Putamen (tissue), 1 donor: ENCODE results near the gene MLKL.
"Not testable (repeated sequence)": the region's sequence is repeated elsewhere in the genome, so short reads cannot be mapped to it uniquely, and the experiment has no call there.

ENCODE experiments used
- DNase-seq: peaks from one replicate; pipeline ENCODE4 v3.0.0-alpha.2; 2016; ENCODE audit warnings: low spot score

Gene MLKL

GRCh38 chr16:74732707-74733350, 32.2 kb upstream of the MLKL start:
- DNase-seq = no peak

DNA sequence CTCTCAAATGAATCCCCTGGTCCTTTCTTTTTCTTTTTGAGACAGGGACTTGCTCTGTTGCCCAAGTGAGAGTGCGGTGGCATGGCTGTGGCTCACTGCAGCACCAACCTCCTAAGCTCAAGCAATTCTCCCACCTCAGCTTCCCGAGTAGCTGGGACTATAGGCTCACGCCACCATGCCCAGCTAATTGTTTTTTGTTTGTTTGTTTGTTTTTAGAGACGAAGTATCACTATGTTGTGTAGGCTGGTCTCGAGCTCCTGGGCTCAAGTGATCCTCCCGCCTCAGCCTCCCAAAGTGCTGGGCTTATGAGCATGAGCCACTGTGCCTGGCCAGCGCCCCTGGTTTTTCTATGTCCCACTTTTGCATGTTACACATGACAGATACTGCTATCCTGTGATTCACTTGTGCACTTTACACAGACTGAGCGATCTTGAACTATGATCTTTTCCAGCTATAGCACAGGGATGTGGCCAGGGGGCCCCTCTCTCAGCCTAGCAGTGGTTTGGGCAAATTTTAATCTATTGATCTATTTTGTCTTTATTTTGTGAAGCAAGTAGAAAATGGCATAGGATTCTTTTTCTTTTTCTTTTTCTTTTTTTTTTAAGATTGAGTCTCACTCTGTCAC, 31.3 kb upstream of the MLKL start:
- no peak for DNase-seq

- no peak for DNase-seq
Observed at GRCh38 chr16:74729783-74730683, 29.4 kb upstream of the MLKL start.

GRCh38 chr16:74727903-74728302, 27.2 kb upstream of the MLKL start:
- no peak for DNase-seq

DNA sequence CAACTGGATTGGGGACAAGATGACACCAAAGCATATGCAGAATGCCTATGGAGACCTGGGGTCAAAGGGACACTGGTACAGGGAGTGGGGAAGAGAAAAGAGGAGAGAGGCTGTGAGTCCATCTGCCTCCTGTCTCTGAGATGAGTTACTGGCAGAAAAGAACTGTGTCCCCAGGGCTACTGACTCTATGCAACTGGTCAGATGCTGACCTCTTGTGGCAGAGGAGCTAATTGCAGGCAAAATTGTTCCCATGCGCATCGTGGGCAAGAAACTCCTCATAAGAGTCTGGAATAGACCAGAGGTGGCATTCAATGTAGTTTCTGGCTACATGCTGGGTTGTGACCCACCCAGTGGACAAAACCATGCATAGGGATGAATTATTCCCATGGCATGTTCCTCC, 26.1 kb upstream of the MLKL start:
- no peak for DNase-seq

GRCh38 chr16:74725651-74726455, 25.2 kb upstream of the MLKL start:
- no peak for DNase-seq

GRCh38 chr16:74724820-74725549, 24.3 kb upstream of the MLKL start:
- peak; percentile 97 for DNase-seq

DNA sequence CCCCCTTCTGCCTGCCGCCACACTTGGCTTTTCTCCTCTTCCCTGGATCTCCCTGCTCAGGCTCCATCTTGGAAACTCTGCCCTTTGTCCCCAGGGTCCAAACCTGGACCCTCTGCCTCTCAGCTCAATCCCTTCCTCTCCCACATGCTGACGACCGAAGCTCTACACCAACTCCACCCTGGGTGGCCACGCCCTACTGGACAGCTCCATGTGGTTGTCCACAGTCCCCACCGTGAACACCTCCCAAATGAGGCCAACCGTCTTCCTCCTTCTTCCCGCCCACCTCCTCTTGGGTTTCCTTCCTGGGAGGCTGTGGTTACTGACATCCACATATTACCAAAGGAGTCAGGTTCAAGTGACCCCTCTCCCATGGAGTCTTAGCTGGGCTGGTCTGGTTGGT, 22.6 kb upstream of the MLKL start:
- no peak for DNase-seq

GRCh38 chr16:74722156-74722555, 21.5 kb upstream of the MLKL start:
- DNase-seq = not testable (repeated sequence)

GRCh38 chr16:74721716-74722115, 21.1 kb upstream of the MLKL start:
- no peak for DNase-seq

DNA sequence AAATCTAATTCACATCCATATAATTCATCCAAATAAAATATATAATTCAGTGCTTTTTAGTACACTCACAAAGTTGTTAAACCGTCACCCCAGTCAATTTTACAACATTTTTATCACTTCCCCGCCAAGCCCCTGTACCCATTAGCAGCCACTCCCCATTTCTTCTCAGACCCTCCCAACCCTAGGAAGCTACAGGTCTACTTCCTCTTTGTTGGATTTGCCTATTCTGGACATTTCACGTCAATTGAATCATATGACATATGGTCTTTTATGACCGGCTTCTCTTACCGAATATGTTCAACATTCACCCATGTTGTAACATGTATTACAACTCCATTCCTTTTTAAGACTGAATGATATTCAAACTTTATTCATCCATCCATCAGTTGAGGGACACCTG, 19.9 kb upstream of the MLKL start:
- DNase-seq = no peak

DNA sequence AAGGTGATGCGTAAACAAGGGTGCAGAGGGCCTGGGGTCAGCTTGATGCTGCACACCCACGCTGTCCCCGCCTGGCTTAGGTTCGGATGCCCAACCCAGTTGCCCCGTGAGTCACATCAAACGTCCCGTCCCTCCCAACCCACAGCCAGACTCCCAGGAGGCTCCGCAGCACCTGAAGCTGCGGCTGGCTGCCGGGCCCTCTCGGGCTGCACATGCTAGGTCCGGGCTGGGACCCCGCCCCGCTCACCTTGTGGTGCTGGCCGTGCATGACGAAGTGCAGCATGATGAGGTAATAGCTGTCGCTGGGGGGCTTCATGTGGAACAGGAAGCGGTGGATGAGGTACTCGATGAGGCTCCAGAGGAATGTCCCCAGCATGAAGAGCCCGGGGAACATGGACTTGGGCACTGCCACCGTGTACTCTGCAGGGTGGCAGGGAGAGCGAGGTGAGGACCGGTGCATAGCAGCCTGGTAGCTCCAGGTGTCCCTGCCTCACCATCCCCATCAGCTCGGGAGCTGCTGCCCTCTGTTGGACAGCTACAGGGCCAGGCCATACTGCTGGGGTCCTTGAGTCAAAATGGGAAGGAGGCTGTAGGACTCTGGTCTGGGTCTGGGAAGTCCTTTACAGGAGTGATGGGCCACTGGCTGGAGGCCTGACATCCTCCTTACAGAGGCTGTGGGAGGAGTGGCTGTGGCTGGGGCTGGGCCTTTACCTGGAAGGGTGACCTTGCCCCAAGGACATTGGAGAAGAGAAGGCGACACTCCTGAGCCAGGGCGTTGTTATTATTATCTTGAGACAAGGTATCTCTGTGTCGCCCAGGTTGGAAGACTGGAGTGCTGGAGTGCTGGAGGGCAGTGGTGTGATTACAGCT, 18.3 kb upstream of the MLKL start:
- DNase-seq = no peak

GRCh38 chr16:74718140-74718539, 17.5 kb upstream of the MLKL start:
- DNase-seq = no peak

DNA sequence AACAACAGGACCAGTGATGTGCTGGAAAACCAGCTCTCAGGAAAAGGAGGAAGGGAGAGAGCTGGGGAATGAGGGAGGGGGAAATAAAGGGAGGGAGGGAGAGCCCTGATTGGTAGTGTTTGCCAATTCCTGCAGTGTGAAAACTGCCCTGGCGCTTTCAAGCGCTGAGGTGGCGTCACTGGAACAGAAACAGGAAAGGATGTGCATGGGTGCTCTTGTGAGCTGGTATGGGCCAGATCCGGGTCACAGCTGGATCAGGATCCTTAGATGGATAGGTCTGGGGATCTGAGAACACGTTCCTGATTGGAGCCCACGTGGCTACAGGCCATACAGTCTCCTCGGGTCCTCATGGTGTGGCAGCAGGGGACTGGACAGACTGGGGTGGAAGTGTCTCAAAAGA, 16.7 kb upstream of the MLKL start:
- no peak for DNase-seq

GRCh38 chr16:74716355-74716754, 15.7 kb upstream of the MLKL start:
- DNase-seq = no peak

DNA sequence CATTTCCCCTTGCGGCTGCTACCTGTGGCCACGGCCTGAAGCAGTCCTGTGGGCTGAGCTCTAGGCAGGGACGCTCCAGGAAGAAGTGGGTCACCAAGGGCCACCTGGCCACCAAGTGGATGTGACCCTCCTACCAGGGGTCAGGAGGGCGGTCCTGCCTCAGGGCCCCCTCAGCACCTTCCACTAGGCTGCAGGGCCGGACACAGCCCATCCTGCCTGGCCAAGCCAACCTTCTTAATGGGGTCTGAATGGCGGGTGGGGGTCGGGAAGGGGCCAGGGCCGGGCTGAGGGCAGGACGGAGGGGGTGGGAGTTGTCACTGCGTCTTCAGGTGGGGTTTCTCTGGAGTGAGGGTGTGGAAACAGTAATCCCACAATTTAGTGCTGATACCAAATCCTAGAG, 13.2 kb upstream of the MLKL start:
- no peak for DNase-seq

DNA sequence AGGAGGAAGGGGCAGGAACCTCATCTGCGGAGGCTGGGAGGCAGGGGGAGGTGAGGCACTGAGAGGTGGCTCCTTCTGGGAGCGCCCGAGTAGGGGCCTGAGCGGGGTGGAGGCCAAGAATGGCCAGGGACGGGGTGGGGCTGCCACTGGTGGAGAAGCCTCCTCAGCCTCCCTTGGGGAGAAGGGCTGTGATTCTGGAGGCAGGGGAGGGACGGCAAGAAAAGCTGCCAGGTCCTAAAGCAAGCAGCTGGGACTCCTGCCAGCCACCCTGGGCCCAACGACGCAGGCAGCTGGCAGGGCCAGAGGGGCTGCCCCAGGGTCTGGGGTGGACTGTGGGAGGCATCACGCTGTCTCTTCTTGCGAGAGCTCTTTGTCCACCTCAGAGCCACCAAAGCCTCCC, 12.7 kb upstream of the MLKL start:
- no peak for DNase-seq

DNA sequence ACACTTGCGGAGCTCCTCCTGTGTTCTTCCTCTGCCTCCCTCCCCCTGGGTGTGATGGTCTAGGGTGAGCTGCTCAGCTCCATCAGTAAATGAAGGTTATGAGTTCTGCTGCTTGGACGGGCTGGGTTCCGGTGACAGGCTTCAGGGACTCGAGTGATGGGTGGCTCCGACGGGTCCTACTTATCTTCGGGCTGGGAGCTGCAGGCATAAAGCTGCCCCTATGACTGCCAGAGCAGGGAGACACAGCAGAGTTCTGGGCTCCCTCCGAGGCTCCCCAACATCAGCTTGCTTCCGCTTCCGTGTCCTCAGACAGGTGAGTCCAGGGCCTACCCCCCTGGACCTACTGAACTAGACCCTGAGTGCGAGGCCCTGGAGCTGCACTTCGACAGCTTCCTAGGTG, 11.3 kb upstream of the MLKL start:
- no peak for DNase-seq

- DNase-seq = no peak
Observed at GRCh38 chr16:74710401-74710800, 9.7 kb upstream of the MLKL start.

DNA sequence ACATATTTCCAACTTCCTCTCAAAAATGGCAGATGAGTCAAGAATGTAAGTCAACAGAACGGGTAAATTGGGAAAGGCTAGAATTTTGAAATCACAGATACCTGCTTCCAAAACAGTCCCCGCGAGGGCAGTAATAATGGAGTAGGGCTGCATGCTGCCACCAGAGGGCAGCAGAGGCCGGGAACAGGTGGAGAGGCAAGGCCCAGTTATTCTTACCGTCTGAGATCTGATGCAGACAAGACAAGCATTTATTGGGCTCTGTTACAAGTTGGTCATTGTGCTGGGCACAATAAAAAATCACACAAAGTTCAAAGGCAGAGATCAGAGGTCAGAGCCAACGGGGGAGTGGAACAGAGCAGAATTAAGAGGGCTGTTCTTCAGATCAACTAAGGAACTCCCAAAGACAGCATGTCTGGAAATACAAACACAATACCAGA, 8.8 kb upstream of the MLKL start:
- DNase-seq = peak; percentile 92

DNA sequence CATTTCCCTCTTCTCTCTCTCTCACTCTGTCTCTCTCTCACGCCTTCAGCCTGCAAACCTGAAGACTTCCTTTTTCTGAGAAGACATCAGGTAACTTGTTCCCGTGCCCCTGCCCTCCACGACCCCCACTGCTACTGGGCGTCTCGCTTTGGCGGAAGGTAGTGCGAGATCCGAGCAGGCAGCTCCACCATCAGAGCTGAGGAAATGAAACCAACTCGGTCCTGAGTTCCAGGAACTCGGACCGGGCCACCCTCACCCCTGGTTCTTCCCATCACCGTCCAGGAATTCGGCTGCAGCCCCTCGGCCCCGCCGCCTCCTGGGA, 585 bp downstream of the MLKL start:
- DNase-seq = no peak
